ENCODE data around the gene URI1. TPM values are rescaled to one million over a fixed set of nuclear protein-coding genes. Genes with fewer than 3 reads are reported as not detected.

URI1 gene
- total RNA-seq, 6 experiments from 2014 or later = 18.8 to 29.4 (median 22.2) TPM

GRCh38 chr19:30001301-30001700 lies 59.3 kb downstream of the URI1 start:
- no peak for TF ChIP-seq POLR2A (IDR thresholded peaks at IDR 0.05)
- no peak for TF ChIP-seq CTCF (IDR thresholded peaks at IDR 0.05)
- Histone ChIP-seq H3K4me3 (no peak overlapping the region), H3K4me1 (no peaks in the 10 kb centered on the region), H3K9me3 (no peaks in the 10 kb centered on the region), H3K36me3 (no peaks in the 10 kb centered on the region), H3K27ac (no peak overlapping the region), H3K27me3 (no peaks in the 10 kb centered on the region)
- 52% methylated on average over 3 of the region's 3 CpGs for WGBS (ENCODE audit: insufficient coverage, low coverage, low lambda C conversion rate, missing lambda C conversion rate)
- DNase-seq (no peak), ATAC-seq (no peak)
- intact Hi-C loops (cut with DNase I) = no loop called here

GRCh38 chr19:30001791-30002190 lies 59.8 kb downstream of the URI1 start:
- Histone ChIP-seq H3K4me3 (no peak overlapping the region), H3K9me3 (no peaks in the 10 kb centered on the region), H3K4me1 (no peaks in the 10 kb centered on the region), H3K27me3 (no peaks in the 10 kb centered on the region), H3K27ac (no peak overlapping the region), H3K36me3 (peaks cover 0 to 1% (median 0%) of the 10 kb centered on the region in 4 donors)
- WGBS (ENCODE audit: insufficient coverage, low coverage, low lambda C conversion rate, missing lambda C conversion rate) = 68% methylated on average over 4 of the region's 4 CpGs
- no peak for DNase-seq
- TF ChIP-seq CTCF (IDR thresholded peaks at IDR 0.05) (no peak), POLR2A (IDR thresholded peaks at IDR 0.05) (no peak)
- ATAC-seq = no peak
- intact Hi-C loops (cut with DNase I) = no loop called here

GRCh38 chr19:30003866-30004265 lies 61.8 kb downstream of the URI1 start:
- Histone ChIP-seq H3K9me3 (no peaks in the 10 kb centered on the region), H3K4me1 (no peaks in the 10 kb centered on the region), H3K27me3 (no peaks in the 10 kb centered on the region), H3K27ac (no peak overlapping the region), H3K36me3 (peaks cover 0 to 6% (median 0%) of the 10 kb centered on the region in 4 donors), H3K4me3 (no peak overlapping the region)
- TF ChIP-seq CTCF (IDR thresholded peaks at IDR 0.05) (no peak), POLR2A (IDR thresholded peaks at IDR 0.05) (no peak)
- 67% methylated on average over 6 of the region's 6 CpGs for WGBS (ENCODE audit: insufficient coverage, low coverage, low lambda C conversion rate, missing lambda C conversion rate)
- DNase-seq (no peak), ATAC-seq (no peak)
- intact Hi-C loops (cut with DNase I) = no loop called here

GRCh38 chr19:30004403-30004802 lies 62.4 kb downstream of the URI1 start:
- H3K27ac ChIP-seq = no peak overlapping the region
- H3K9me3 ChIP-seq = no peaks in the 10 kb centered on the region
- no peak for ATAC-seq
- no peak overlapping the region for H3K4me3 ChIP-seq
- no peaks in the 10 kb centered on the region for H3K27me3 ChIP-seq
- H3K36me3 ChIP-seq = peaks cover 0 to 11% (median 0%) of the 10 kb centered on the region in 4 donors
- TF ChIP-seq CTCF (IDR thresholded peaks at IDR 0.05) (no peak), POLR2A (IDR thresholded peaks at IDR 0.05) (no peak)
- WGBS (ENCODE audit: insufficient coverage, low coverage, low lambda C conversion rate, missing lambda C conversion rate) = 79% methylated on average over 1 of the region's 1 CpG
- H3K4me1 ChIP-seq = no peaks in the 10 kb centered on the region
- DNase-seq = no peak
- intact Hi-C loops (cut with DNase I) = no loop called here

- Histone ChIP-seq H3K9me3 (no peaks in the 10 kb centered on the region), H3K4me1 (no peaks in the 10 kb centered on the region), H3K36me3 (peaks cover 0 to 22% (median 1%) of the 10 kb centered on the region in 4 donors), H3K27me3 (no peaks in the 10 kb centered on the region), H3K4me3 (no peak overlapping the region), H3K27ac (no peak overlapping the region)
- TF ChIP-seq POLR2A (IDR thresholded peaks at IDR 0.05) (no peak), CTCF (IDR thresholded peaks at IDR 0.05) (no peak)
- intact Hi-C loops (cut with DNase I) = no loop called here
- WGBS (ENCODE audit: insufficient coverage, low coverage, low lambda C conversion rate, missing lambda C conversion rate) = 72% methylated on average over 4 of the region's 4 CpGs
- DNase-seq (no peak), ATAC-seq (no peak)
Observed at GRCh38 chr19:30006207-30006606, 64.2 kb downstream of the URI1 start.
